Bronchial epithelial cell (primary cell): ENCODE measurements around the gene LIN37. TPM values are rescaled to one million over a fixed set of nuclear protein-coding genes. Genes with fewer than 3 reads are reported as not detected.

Source experiments
- DNase-seq: peaks from one replicate; pipeline ENCODE4 v3.0.0-alpha.2; 2010; ENCODE audit warnings: low read depth
- FAIRE-seq: peaks from 2 replicates; lab custom pipeline; 2011; peaks lifted over from hg19 to GRCh38; lab: Jason Lieb, UNC
- H3K27me3 ChIP-seq: 2 replicates; pipeline ENCODE4 v1.5.1; 2011; ENCODE audit warnings: low read length; ENCODE audit not compliant: control insufficient read depth, insufficient read depth
- H3K36me3 ChIP-seq: 2 replicates; pipeline ENCODE4 v1.5.1; 2011; ENCODE audit warnings: low read length; ENCODE audit not compliant: control insufficient read depth, insufficient read depth
- H3K4me3 ChIP-seq: 2 replicates; pipeline ENCODE4 v1.5.1; 2011; ENCODE audit warnings: mild to moderate bottlenecking, low read depth, low read length, control low read depth
- CTCF ChIP-seq: IDR thresholded peaks from 2 replicates; pipeline ENCODE4 v1.5.1; 2011; ENCODE audit warnings: mild to moderate bottlenecking, moderate library complexity, low read length, control low read depth, inconsistent platforms; ENCODE audit not compliant: insufficient read depth, severe bottlenecking
- total RNA-seq: library from RNA; depleted of rRNA; stranded (reverse); fragments of >200 nt; gene quantifications from 2 replicates; pipeline ENCODE4 v1.2.1, GENCODE V29; 2014

The LIN37 gene
- total RNA-seq, 1 donor from 2014 or later, result 5.3 TPM

- no peak for TF ChIP-seq CTCF
- no peak overlapping the region for H3K4me3 ChIP-seq
- FAIRE-seq (no peak), DNase-seq (no peak)
- H3K36me3 ChIP-seq, result no peaks in the 10 kb centered on the region
- no peaks in the 10 kb centered on the region for H3K27me3 ChIP-seq
Measured at GRCh38 chr19:35777086-35777841, 28.9 kb downstream of the LIN37 start.

- FAIRE-seq (no peak), DNase-seq (no peak)
- H3K36me3 ChIP-seq, result no peaks in the 10 kb centered on the region
- H3K4me3 ChIP-seq, result no peak overlapping the region
- H3K27me3 ChIP-seq, result no peaks in the 10 kb centered on the region
- TF ChIP-seq CTCF, result no peak
Measured at GRCh38 chr19:35777961-35778360, 29.6 kb downstream of the LIN37 start.

- FAIRE-seq, result no peak
- no peaks in the 10 kb centered on the region for H3K27me3 ChIP-seq
- no peak for TF ChIP-seq CTCF
- H3K4me3 ChIP-seq, result no peak overlapping the region
- no peaks in the 10 kb centered on the region for H3K36me3 ChIP-seq
- DNase-seq, result no peak
Measured at GRCh38 chr19:35779033-35779432, 30.7 kb downstream of the LIN37 start.

GRCh38 chr19:35780058-35780457, 31.7 kb downstream of the LIN37 start:
- Histone ChIP-seq H3K36me3 (no peaks in the 10 kb centered on the region), H3K27me3 (no peaks in the 10 kb centered on the region), H3K4me3 (no peak overlapping the region)
- no peak for TF ChIP-seq CTCF
- DNase-seq, result no peak
- FAIRE-seq, result no peak

GRCh38 chr19:35780717-35781116, 32.3 kb downstream of the LIN37 start:
- Histone ChIP-seq H3K4me3 (no peak overlapping the region), H3K27me3 (no peaks in the 10 kb centered on the region), H3K36me3 (no peaks in the 10 kb centered on the region)
- FAIRE-seq (no peak), DNase-seq (no peak)
- no peak for TF ChIP-seq CTCF

- DNase-seq, result no peak
- no peak for TF ChIP-seq CTCF
- Histone ChIP-seq H3K27me3 (no peaks in the 10 kb centered on the region), H3K36me3 (no peaks in the 10 kb centered on the region), H3K4me3 (no peak overlapping the region)
- FAIRE-seq, result no peak
Measured at GRCh38 chr19:35781650-35782049, 33.3 kb downstream of the LIN37 start.
